DND-41 (cell line): ENCODE data around the gene OSBPL5.

ENCODE experiments used
- ATAC-seq: fragments of 200-7000 bp; cut with Tn5 transposase; 3 replicates; pipeline ENCODE4 v1.9.1; 2021; ENCODE audit warnings: low read depth; ENCODE audit not compliant: insufficient read depth
- DNase-seq: peaks from one replicate; pipeline ENCODE4 v3.0.0-alpha.2; 2020
- H2AFZ ChIP-seq: 2 replicates; pipeline ENCODE4 v1.6.0; 2012; ENCODE audit warnings: low read depth, low read length
- H3K27ac ChIP-seq: 2 replicates; pipeline ENCODE4 v1.5.1; 2012; ENCODE audit warnings: low read length, inconsistent platforms
- H3K27me3 ChIP-seq: fragments of 200-600 bp; sonication (generic); 2 replicates; pipeline ENCODE4 v1.6.0; 2012; ENCODE audit warnings: low read length, mild to moderate bottlenecking, inconsistent platforms; ENCODE audit not compliant: insufficient read depth, poor library complexity
- H3K36me3 ChIP-seq: 2 replicates; pipeline ENCODE4 v1.5.1; 2012; ENCODE audit warnings: low read length, inconsistent platforms; ENCODE audit not compliant: insufficient read depth
- H3K4me1 ChIP-seq: 2 replicates; pipeline ENCODE4 v1.5.1; 2012; ENCODE audit warnings: mild to moderate bottlenecking, low read length; ENCODE audit not compliant: insufficient read depth
- H3K4me2 ChIP-seq: 2 replicates; pipeline ENCODE4 v1.6.0; 2012; ENCODE audit warnings: mild to moderate bottlenecking, moderate library complexity, low read length, inconsistent platforms; ENCODE audit not compliant: insufficient read depth
- H3K4me3 ChIP-seq, 2 experiments: fragments of 200-600 bp in 1 of 2; shearing (Covaris generic) in 1 of 2; 2 replicates each; pipeline ENCODE4 v1.5.1; 2012 to 2016; ENCODE audit warnings: inconsistent platforms in 2 of 2, low read length in 2 of 2, mild to moderate bottlenecking in 2 of 2, low read depth in 1 of 2, moderate library complexity in 1 of 2
- H3K79me2 ChIP-seq: 2 replicates; pipeline ENCODE4 v1.6.0; 2012; ENCODE audit warnings: low read length, inconsistent platforms; ENCODE audit not compliant: insufficient read depth
- H3K9ac ChIP-seq: 2 replicates; pipeline ENCODE4 v1.6.0; 2012; ENCODE audit warnings: low read depth, mild to moderate bottlenecking, inconsistent platforms, low read length, moderate library complexity
- H3K9me3 ChIP-seq: 2 replicates; pipeline ENCODE4 v1.5.1; 2012; ENCODE audit warnings: low read length, moderate library complexity, mild to moderate bottlenecking, inconsistent platforms; ENCODE audit not compliant: insufficient read depth, severe bottlenecking
- H4K20me1 ChIP-seq: 2 replicates; pipeline ENCODE4 v1.6.0; 2012; ENCODE audit warnings: low read length; ENCODE audit not compliant: insufficient read depth
- CTCF ChIP-seq: IDR thresholded peaks from 2 replicates; pipeline ENCODE4 v1.5.1; 2012; ENCODE audit warnings: borderline replicate concordance, low read length, moderate library complexity, mild to moderate bottlenecking; ENCODE audit not compliant: poor library complexity, severe bottlenecking; ENCODE audit errors: extremely low read depth
- EZH2 ChIP-seq: IDR thresholded peaks from 3 replicates; pipeline ENCODE4 v1.6.1; 2012; ENCODE audit warnings: borderline replicate concordance, low read depth, mild to moderate bottlenecking, moderate library complexity, low read length, inconsistent platforms; ENCODE audit not compliant: severe bottlenecking

OSBPL5 gene

GRCh38 chr11:3056296-3057068 lies 108.6 kb downstream of the OSBPL5 start:
- H3K9ac ChIP-seq: peak overlapping the region; percentile 91

DNA sequence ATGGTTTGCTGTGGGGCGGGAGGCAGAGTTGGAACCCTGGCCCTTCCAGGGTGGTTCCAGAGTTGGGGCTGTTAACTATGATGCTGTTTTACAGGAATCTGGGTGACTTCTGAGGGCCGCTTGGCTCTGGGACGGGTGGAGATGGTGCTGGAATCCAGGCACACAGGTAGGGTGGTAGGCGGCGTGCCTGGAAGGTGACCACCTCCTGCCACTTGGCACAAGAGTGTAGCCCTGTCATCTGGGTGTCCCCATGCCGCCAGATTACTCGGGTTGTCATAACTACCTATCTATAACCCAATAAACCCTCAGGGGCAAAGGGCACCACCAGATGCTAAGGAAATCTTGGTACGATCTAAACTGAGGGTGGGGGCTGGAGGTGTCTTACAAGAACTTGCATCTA lies 109.2 kb downstream of the OSBPL5 start:
- H3K9me3 ChIP-seq: no peaks in the 10 kb centered on the region
- peaks cover 21% of the 10 kb centered on the region for H3K36me3 ChIP-seq
- H3K27me3 ChIP-seq: no peaks in the 10 kb centered on the region
- peak overlapping the region; percentile 91 for H3K9ac ChIP-seq
- TF ChIP-seq CTCF: no peak
- no peak for TF ChIP-seq EZH2
- peaks cover 29% of the 10 kb centered on the region for H3K4me1 ChIP-seq
- peaks cover 28% of the 10 kb centered on the region; the same call in 1 of the 2 replicates for H4K20me1 ChIP-seq
- ATAC-seq (no peak), DNase-seq (no peak)
- H3K4me2 ChIP-seq: peak overlapping the region; percentile 85
- H3K79me2 ChIP-seq: peaks cover 60% of the 10 kb centered on the region
- no peak overlapping the region for H2AFZ ChIP-seq
- H3K4me3 ChIP-seq: peak overlapping the region; percentile 68 to 87; a peak in 3 of 4 replicates
- peak overlapping the region; percentile 88 for H3K27ac ChIP-seq

More at GRCh38 chr11:3056296-3057068, 108.6 kb downstream of the OSBPL5 start:
- ATAC-seq (peak; percentile 27), DNase-seq (peak; percentile 55)
- Histone ChIP-seq H3K79me2 (peaks cover 54% of the 10 kb centered on the region), H3K36me3 (peaks cover 21% of the 10 kb centered on the region), H3K27ac (peak overlapping the region; percentile 88), H4K20me1 (peaks cover 24% of the 10 kb centered on the region; the same call in 1 of the 2 replicates), H3K4me1 (peaks cover 29% of the 10 kb centered on the region), H3K27me3 (no peaks in the 10 kb centered on the region), H3K9me3 (no peaks in the 10 kb centered on the region), H3K4me3 (peak overlapping the region; percentile 68 to 87; a peak in 3 of 4 replicates), H3K4me2 (peak overlapping the region; percentile 85), H2AFZ (peak overlapping the region; percentile 77)
- TF ChIP-seq EZH2: no peak
- TF ChIP-seq CTCF: no peak

DNA sequence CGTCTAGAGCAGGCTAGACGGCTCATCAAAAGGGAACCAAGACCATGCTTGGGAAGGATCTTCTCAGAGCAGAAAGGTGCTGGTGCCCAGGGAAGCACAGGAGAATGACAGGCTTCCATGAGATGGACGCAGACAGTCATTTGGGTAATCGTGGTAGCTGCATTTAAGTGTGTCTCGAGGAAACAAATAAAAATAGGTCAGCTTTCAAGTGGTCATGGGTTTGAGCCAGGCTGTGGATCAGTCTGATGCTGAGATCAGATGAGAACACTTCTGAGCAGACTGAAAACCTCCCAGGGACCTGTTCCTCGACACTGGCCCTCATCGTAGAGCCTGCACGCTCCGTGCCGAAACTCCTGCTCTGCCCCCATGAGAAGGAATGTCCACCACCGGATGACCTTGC lies 112.5 kb downstream of the OSBPL5 start:
- TF ChIP-seq CTCF: no peak
- no peak for TF ChIP-seq EZH2
- peaks cover 33% of the 10 kb centered on the region for H3K36me3 ChIP-seq
- H3K9me3 ChIP-seq: no peaks in the 10 kb centered on the region
- peaks cover 56% of the 10 kb centered on the region for H4K20me1 ChIP-seq
- no peak overlapping the region for H3K4me2 ChIP-seq
- no peak overlapping the region for H3K4me3 ChIP-seq
- H3K9ac ChIP-seq: no peak overlapping the region
- ATAC-seq (no peak), DNase-seq (no peak)
- H3K27me3 ChIP-seq: no peaks in the 10 kb centered on the region
- peaks cover 22% of the 10 kb centered on the region for H3K4me1 ChIP-seq
- no peak overlapping the region for H3K27ac ChIP-seq
- H3K79me2 ChIP-seq: peaks cover 93% of the 10 kb centered on the region
- H2AFZ ChIP-seq: no peak overlapping the region
